Fibroblast of lung (primary cell): ENCODE results near the gene GAK. TPM values are rescaled to one million over a fixed set of nuclear protein-coding genes. Genes with fewer than 3 reads are reported as not detected.

Experiments used
- DNase-seq, 2 donors: peaks; one replicate each; pipeline versions ENCODE4 v3.0.0 to v3.0.0-alpha.2; 2010; ENCODE audit warnings: low read depth in 2 of 2
- H2AFZ ChIP-seq: 2 replicates; pipeline ENCODE4 v1.5.1; 2012; ENCODE audit warnings: low read length, control low read depth, inconsistent platforms
- H3K27ac ChIP-seq: 2 replicates; pipeline ENCODE4 v1.5.1; 2011; ENCODE audit warnings: low read length, control low read depth; ENCODE audit not compliant: insufficient read depth
- H3K27me3 ChIP-seq: 2 replicates; pipeline ENCODE4 v1.5.1; 2011; ENCODE audit warnings: mild to moderate bottlenecking, low read length; ENCODE audit not compliant: control insufficient read depth, insufficient read depth
- H3K36me3 ChIP-seq: 2 replicates; pipeline ENCODE4 v1.5.1; 2011; ENCODE audit warnings: low read length; ENCODE audit not compliant: control insufficient read depth, insufficient read depth
- H3K4me1 ChIP-seq: 2 replicates; pipeline ENCODE4 v1.5.1; 2011; ENCODE audit warnings: low read length; ENCODE audit not compliant: control insufficient read depth, insufficient read depth; ENCODE audit errors: extremely low read depth
- H3K4me2 ChIP-seq: 2 replicates; pipeline ENCODE4 v1.5.1; 2011; ENCODE audit warnings: low read length, control low read depth; ENCODE audit not compliant: insufficient read depth; ENCODE audit errors: extremely low read depth
- H3K4me3 ChIP-seq, 4 experiments: fragments of 200-600 bp in 1 of 4; sonication (generic) in 1 of 4; replicated peaks in 1 of 4; 2 replicates each; pipeline ENCODE4 v1.5.1; 2011 to 2016; ENCODE audit warnings: low read length in 4 of 4, low read depth in 3 of 4, mild to moderate bottlenecking in 3 of 4, control low read depth in 2 of 4, inconsistent platforms in 1 of 4, mixed read lengths in 1 of 4; ENCODE audit not compliant: insufficient read depth in 1 of 4; ENCODE audit errors: control extremely low read depth in 1 of 4
- H3K79me2 ChIP-seq: 2 replicates; pipeline ENCODE4 v1.5.1; 2012; ENCODE audit warnings: mild to moderate bottlenecking, low read length, inconsistent platforms; ENCODE audit not compliant: control insufficient read depth, insufficient read depth
- H3K9ac ChIP-seq: 2 replicates; pipeline ENCODE4 v1.5.1; 2011; ENCODE audit warnings: mild to moderate bottlenecking, low read length, control low read depth; ENCODE audit not compliant: insufficient read depth
- H3K9me3 ChIP-seq: 2 replicates; pipeline ENCODE4 v1.5.1; 2012; ENCODE audit warnings: low read depth, low read length; ENCODE audit not compliant: control insufficient read depth, insufficient read depth
- H4K20me1 ChIP-seq: 2 replicates; pipeline ENCODE4 v1.5.1; 2011; ENCODE audit warnings: low read length; ENCODE audit not compliant: control insufficient read depth, insufficient read depth; ENCODE audit errors: extremely low read depth
- EZH2 ChIP-seq: IDR thresholded peaks from 2 replicates; pipeline ENCODE4 v1.5.1; 2012; ENCODE audit warnings: low read length, control low read depth, mild to moderate bottlenecking; ENCODE audit errors: missing control alignments
- polyA plus RNA-seq, 2 donors: library from polyadenylated mRNA; depleted of rRNA in 1 of 2; stranded (reverse) in 1 of 2; unstranded in 1 of 2; fragments of >200 nt; gene quantifications; 2 replicates each; pipeline ENCODE4 v1.2.1, GENCODE V29; 2011 to 2012; ENCODE audit warnings: missing spikeins in 1 of 2
- total RNA-seq: library from RNA; depleted of rRNA; stranded (reverse); fragments of >200 nt; gene quantifications from 2 replicates; pipeline ENCODE4 v1.2.1, GENCODE V29; 2014
- TF ChIP-seq, protein P1 (sequence below), 2 donors: IDR thresholded peaks in 1 of 2; conservative IDR thresholded peaks in 1 of 2; 1 replicate in 1 of 2; 2 replicates in 1 of 2; pipeline ENCODE4 v1.5.1; 2011 to 2012; ENCODE audit warnings: low read length in 2 of 2, control low read depth in 1 of 2, inconsistent platforms in 1 of 2, low read depth in 1 of 2, mild to moderate bottlenecking in 1 of 2

Gene GAK
- total and polyA plus RNA-seq, 2 donors (not counting 1 experiment from before 2014, with no cell fraction given), result 10.1 to 48.2 TPM

DNA sequence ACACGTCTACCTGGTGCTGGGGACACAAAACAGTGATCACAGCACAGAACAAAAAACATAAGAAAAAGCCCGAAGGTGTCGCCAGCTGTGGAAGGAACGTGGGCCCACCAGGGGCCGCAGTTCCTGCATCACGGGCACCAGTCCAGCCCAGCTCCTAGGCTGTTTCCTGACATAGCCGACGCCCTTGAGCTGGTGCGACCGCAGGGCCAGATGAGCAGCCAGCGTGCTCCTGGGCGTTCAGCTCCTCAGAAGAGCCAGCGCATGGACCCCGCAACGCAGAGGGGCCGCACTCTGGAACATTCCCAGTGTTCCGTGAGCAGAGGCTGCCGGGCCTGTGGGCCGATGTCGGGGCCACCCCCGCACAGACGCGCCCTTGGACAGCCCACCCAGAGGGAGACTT, 44.1 kb downstream of the GAK start:
- H3K27ac ChIP-seq, result no peak overlapping the region
- no peaks in the 10 kb centered on the region for H4K20me1 ChIP-seq
- no peak overlapping the region for H3K9ac ChIP-seq
- TF ChIP-seq, protein P1, sequence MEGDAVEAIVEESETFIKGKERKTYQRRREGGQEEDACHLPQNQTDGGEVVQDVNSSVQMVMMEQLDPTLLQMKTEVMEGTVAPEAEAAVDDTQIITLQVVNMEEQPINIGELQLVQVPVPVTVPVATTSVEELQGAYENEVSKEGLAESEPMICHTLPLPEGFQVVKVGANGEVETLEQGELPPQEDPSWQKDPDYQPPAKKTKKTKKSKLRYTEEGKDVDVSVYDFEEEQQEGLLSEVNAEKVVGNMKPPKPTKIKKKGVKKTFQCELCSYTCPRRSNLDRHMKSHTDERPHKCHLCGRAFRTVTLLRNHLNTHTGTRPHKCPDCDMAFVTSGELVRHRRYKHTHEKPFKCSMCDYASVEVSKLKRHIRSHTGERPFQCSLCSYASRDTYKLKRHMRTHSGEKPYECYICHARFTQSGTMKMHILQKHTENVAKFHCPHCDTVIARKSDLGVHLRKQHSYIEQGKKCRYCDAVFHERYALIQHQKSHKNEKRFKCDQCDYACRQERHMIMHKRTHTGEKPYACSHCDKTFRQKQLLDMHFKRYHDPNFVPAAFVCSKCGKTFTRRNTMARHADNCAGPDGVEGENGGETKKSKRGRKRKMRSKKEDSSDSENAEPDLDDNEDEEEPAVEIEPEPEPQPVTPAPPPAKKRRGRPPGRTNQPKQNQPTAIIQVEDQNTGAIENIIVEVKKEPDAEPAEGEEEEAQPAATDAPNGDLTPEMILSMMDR (conservative IDR thresholded peaks at IDR 0.05 in 1 of 2, IDR thresholded peaks at IDR 0.05 in 1 of 2; ENCODE audit: low read depth in 1 of 2, low read length in 2 of 2), result no peak
- TF ChIP-seq EZH2, result no peak
- H2AFZ ChIP-seq, result no peak overlapping the region
- H3K36me3 ChIP-seq, result peaks cover 27% of the 10 kb centered on the region
- no peaks in the 10 kb centered on the region for H3K79me2 ChIP-seq
- no peak for DNase-seq
- no peak overlapping the region for H3K4me2 ChIP-seq
- H3K9me3 ChIP-seq, result no peaks in the 10 kb centered on the region
- H3K4me1 ChIP-seq, result no peaks in the 10 kb centered on the region
- no peaks in the 10 kb centered on the region for H3K27me3 ChIP-seq
- H3K4me3 ChIP-seq, result no peak overlapping the region

DNA sequence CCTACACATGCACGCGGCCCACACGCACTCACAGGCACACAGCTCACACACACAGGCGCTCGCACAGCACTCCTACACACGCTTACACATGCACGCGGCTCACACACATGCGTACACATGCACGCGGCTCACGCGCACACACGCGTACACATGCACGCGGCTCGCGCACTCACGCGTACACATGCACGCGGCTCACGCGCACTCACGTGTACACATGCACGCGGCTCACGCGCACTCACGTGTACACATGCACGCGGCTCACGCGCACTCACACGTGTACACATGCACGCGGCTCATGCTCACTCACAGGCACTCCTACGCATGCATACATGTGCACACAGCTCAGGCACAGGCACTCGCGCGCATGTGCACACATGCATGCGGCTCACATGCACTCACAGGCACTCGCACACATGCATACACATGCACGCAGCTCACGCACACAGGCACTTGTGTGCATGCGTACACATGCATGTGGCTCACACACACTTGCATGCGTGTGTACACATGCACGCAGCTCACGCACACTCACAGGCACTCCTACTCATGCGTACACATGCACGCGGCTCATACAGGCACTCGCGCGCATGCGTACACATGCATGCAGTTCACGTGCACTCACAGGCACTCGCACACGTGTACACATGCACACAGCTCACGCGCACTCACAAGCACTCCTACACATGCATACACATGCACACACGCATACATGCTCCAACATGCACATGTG, 44.9 kb downstream of the GAK start:
- H3K4me3 ChIP-seq, result no peak overlapping the region
- no peaks in the 10 kb centered on the region for H3K4me1 ChIP-seq
- TF ChIP-seq EZH2, result no peak
- TF ChIP-seq, protein P1 (conservative IDR thresholded peaks at IDR 0.05 in 1 of 2, IDR thresholded peaks at IDR 0.05 in 1 of 2; ENCODE audit: low read depth in 1 of 2, low read length in 2 of 2), result no peak
- H3K4me2 ChIP-seq, result no peak overlapping the region
- H4K20me1 ChIP-seq, result no peaks in the 10 kb centered on the region
- H3K27ac ChIP-seq, result no peak overlapping the region
- H3K9me3 ChIP-seq, result no peaks in the 10 kb centered on the region
- H3K9ac ChIP-seq, result no peak overlapping the region
- H3K36me3 ChIP-seq, result peaks cover 33% of the 10 kb centered on the region
- DNase-seq, result no peak
- H2AFZ ChIP-seq, result no peak overlapping the region
- no peaks in the 10 kb centered on the region for H3K27me3 ChIP-seq
- no peaks in the 10 kb centered on the region for H3K79me2 ChIP-seq

DNA sequence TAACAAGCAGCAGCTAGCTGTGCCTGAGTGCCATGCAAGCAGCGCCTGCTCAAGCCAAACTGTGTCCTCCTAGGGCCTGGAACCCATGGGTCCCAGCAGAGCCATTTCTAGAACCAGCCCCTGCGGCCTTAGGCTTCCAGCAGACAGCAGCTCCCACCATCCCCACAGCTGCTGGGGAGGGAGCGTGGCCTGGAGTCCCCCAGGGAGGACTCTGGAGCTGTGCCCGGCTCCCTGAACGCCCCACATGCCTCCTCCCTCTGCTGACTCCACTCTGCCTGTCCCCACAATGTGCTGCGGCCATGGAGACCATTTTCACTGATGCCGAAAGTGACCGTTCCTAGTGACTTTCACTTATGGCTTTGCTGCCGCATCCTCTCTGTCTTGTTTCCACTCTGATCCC, 45.9 kb downstream of the GAK start:
- Histone ChIP-seq H3K36me3 (peaks cover 38% of the 10 kb centered on the region), H3K4me3 (no peak overlapping the region), H4K20me1 (no peaks in the 10 kb centered on the region), H3K79me2 (no peaks in the 10 kb centered on the region), H3K4me1 (no peaks in the 10 kb centered on the region), H3K27ac (no peak overlapping the region), H3K9ac (no peak overlapping the region), H3K9me3 (no peaks in the 10 kb centered on the region), H3K27me3 (no peaks in the 10 kb centered on the region), H3K4me2 (no peak overlapping the region), H2AFZ (no peak overlapping the region)
- TF ChIP-seq, protein P1 (conservative IDR thresholded peaks at IDR 0.05 in 1 of 2, IDR thresholded peaks at IDR 0.05 in 1 of 2; ENCODE audit: low read depth in 1 of 2, low read length in 2 of 2), result no peak
- no peak for TF ChIP-seq EZH2
- no peak for DNase-seq
